ENCODE measurements around the gene SENP7.
"Not testable (repeated sequence)": the region's sequence is repeated elsewhere in the genome, so short reads cannot be mapped to it uniquely, and the experiment has no call there.

Gene SENP7

GRCh38 chr3:101497803-101498202 is 15.2 kb downstream of the SENP7 start:
- Histone ChIP-seq H3K27me3 (ENCODE audit: control insufficient read depth in 5 of 5, insufficient read depth in 4 of 5, low read length in 5 of 5) (no peaks in the 10 kb centered on the region), H3K27ac (ENCODE audit: low read depth, low read length) (no peak overlapping the region), H3K36me3 (ENCODE audit: control insufficient read depth in 5 of 5, insufficient read depth in 5 of 5, low read length in 5 of 5) (peaks cover 0 to 10% (median 5%) of the 10 kb centered on the region in 5 donors), H3K4me1 (ENCODE audit: control insufficient read depth in 5 of 5, insufficient read depth in 5 of 5, low read length in 5 of 5) (no peaks in the 10 kb centered on the region), H3K9ac (ENCODE audit: low read length in 5 of 5) (no peak overlapping the region), H3K9me3 (ENCODE audit: control insufficient read depth in 5 of 5, low read length in 5 of 5) (no peaks in the 10 kb centered on the region), H3K4me3 (ENCODE audit: low read depth in 1 of 5, low read length in 5 of 5) (no peak overlapping the region)

GRCh38 chr3:101495552-101495951 is 17.5 kb downstream of the SENP7 start:
- Histone ChIP-seq H3K4me3 (ENCODE audit: low read depth in 1 of 5, low read length in 5 of 5) (no peak overlapping the region), H3K36me3 (ENCODE audit: control insufficient read depth in 5 of 5, insufficient read depth in 5 of 5, low read length in 5 of 5) (peaks cover 0 to 22% (median 10%) of the 10 kb centered on the region in 5 donors), H3K27me3 (ENCODE audit: control insufficient read depth in 5 of 5, insufficient read depth in 4 of 5, low read length in 5 of 5) (no peaks in the 10 kb centered on the region), H3K4me1 (ENCODE audit: control insufficient read depth in 5 of 5, insufficient read depth in 5 of 5, low read length in 5 of 5) (no peaks in the 10 kb centered on the region), H3K9me3 (ENCODE audit: control insufficient read depth in 5 of 5, low read length in 5 of 5) (no peaks in the 10 kb centered on the region), H3K27ac (ENCODE audit: low read depth, low read length) (no peak overlapping the region), H3K9ac (ENCODE audit: low read length in 5 of 5) (no peak overlapping the region)

- Histone ChIP-seq H3K4me1 (ENCODE audit: control insufficient read depth in 5 of 5, insufficient read depth in 5 of 5, low read length in 5 of 5) (no peaks in the 10 kb centered on the region), H3K4me3 (ENCODE audit: low read depth in 1 of 5, low read length in 5 of 5) (no peak overlapping the region), H3K9ac (ENCODE audit: low read length in 5 of 5) (no peak overlapping the region), H3K27me3 (ENCODE audit: control insufficient read depth in 5 of 5, insufficient read depth in 4 of 5, low read length in 5 of 5) (no peaks in the 10 kb centered on the region), H3K9me3 (ENCODE audit: control insufficient read depth in 5 of 5, low read length in 5 of 5) (no peaks in the 10 kb centered on the region), H3K27ac (ENCODE audit: low read depth, low read length) (no peak overlapping the region), H3K36me3 (ENCODE audit: control insufficient read depth in 5 of 5, insufficient read depth in 5 of 5, low read length in 5 of 5) (peaks cover 2 to 7% (median 3%) of the 10 kb centered on the region in 5 donors)
These were observed 28.0 kb downstream of the SENP7 start for GRCh38 chr3:101484805-101485620.

- Histone ChIP-seq H3K27ac (ENCODE audit: low read depth, low read length) (no peak overlapping the region), H3K27me3 (ENCODE audit: control insufficient read depth in 5 of 5, insufficient read depth in 4 of 5, low read length in 5 of 5) (no peaks in the 10 kb centered on the region), H3K9me3 (ENCODE audit: control insufficient read depth in 5 of 5, low read length in 5 of 5) (no peaks in the 10 kb centered on the region), H3K4me3 (ENCODE audit: low read depth in 1 of 5, low read length in 5 of 5) (no peak overlapping the region), H3K4me1 (ENCODE audit: control insufficient read depth in 5 of 5, insufficient read depth in 5 of 5, low read length in 5 of 5) (no peaks in the 10 kb centered on the region), H3K9ac (ENCODE audit: low read length in 5 of 5) (no peak overlapping the region), H3K36me3 (ENCODE audit: control insufficient read depth in 5 of 5, insufficient read depth in 5 of 5, low read length in 5 of 5) (peaks cover 0 to 3% (median 0%) of the 10 kb centered on the region in 5 donors)
These were observed 34.0 kb downstream of the SENP7 start for GRCh38 chr3:101478980-101479379.

GRCh38 chr3:101474841-101475552 is 38.0 kb downstream of the SENP7 start:
- not testable (repeated sequence) for H3K4me3 ChIP-seq (ENCODE audit: low read depth in 1 of 5, low read length in 5 of 5); H3K9me3 ChIP-seq (ENCODE audit: control insufficient read depth in 5 of 5, low read length in 5 of 5); H3K27me3 ChIP-seq (ENCODE audit: control insufficient read depth in 5 of 5, insufficient read depth in 4 of 5, low read length in 5 of 5); H3K4me1 ChIP-seq (ENCODE audit: control insufficient read depth in 5 of 5, insufficient read depth in 5 of 5, low read length in 5 of 5); H3K36me3 ChIP-seq (ENCODE audit: control insufficient read depth in 5 of 5, insufficient read depth in 5 of 5, low read length in 5 of 5); H3K9ac ChIP-seq (ENCODE audit: low read length in 5 of 5); H3K27ac ChIP-seq (ENCODE audit: low read depth, low read length)

- not testable (repeated sequence) for H3K4me1 ChIP-seq (ENCODE audit: control insufficient read depth in 5 of 5, insufficient read depth in 5 of 5, low read length in 5 of 5); H3K27ac ChIP-seq (ENCODE audit: low read depth, low read length); H3K4me3 ChIP-seq (ENCODE audit: low read depth in 1 of 5, low read length in 5 of 5); H3K9ac ChIP-seq (ENCODE audit: low read length in 5 of 5); H3K36me3 ChIP-seq (ENCODE audit: control insufficient read depth in 5 of 5, insufficient read depth in 5 of 5, low read length in 5 of 5); H3K9me3 ChIP-seq (ENCODE audit: control insufficient read depth in 5 of 5, low read length in 5 of 5); H3K27me3 ChIP-seq (ENCODE audit: control insufficient read depth in 5 of 5, insufficient read depth in 4 of 5, low read length in 5 of 5)
These were observed 44.3 kb downstream of the SENP7 start for GRCh38 chr3:101468676-101469075.

GRCh38 chr3:101467310-101467663 is 45.7 kb downstream of the SENP7 start:
- not testable (repeated sequence) for H3K36me3 ChIP-seq (ENCODE audit: control insufficient read depth in 5 of 5, insufficient read depth in 5 of 5, low read length in 5 of 5); H3K9me3 ChIP-seq (ENCODE audit: control insufficient read depth in 5 of 5, low read length in 5 of 5); H3K4me1 ChIP-seq (ENCODE audit: control insufficient read depth in 5 of 5, insufficient read depth in 5 of 5, low read length in 5 of 5); H3K4me3 ChIP-seq (ENCODE audit: low read depth in 1 of 5, low read length in 5 of 5); H3K27me3 ChIP-seq (ENCODE audit: control insufficient read depth in 5 of 5, insufficient read depth in 4 of 5, low read length in 5 of 5); H3K9ac ChIP-seq (ENCODE audit: low read length in 5 of 5); H3K27ac ChIP-seq (ENCODE audit: low read depth, low read length)

GRCh38 chr3:101466465-101467309 is 46.3 kb downstream of the SENP7 start:
- Histone ChIP-seq H3K27me3 (ENCODE audit: control insufficient read depth in 5 of 5, insufficient read depth in 4 of 5, low read length in 5 of 5) (no peaks in the 10 kb centered on the region), H3K4me3 (ENCODE audit: low read depth in 1 of 5, low read length in 5 of 5) (no peak overlapping the region), H3K9ac (ENCODE audit: low read length in 5 of 5) (no peak overlapping the region), H3K36me3 (ENCODE audit: control insufficient read depth in 5 of 5, insufficient read depth in 5 of 5, low read length in 5 of 5) (no peaks in the 10 kb centered on the region), H3K4me1 (ENCODE audit: control insufficient read depth in 5 of 5, insufficient read depth in 5 of 5, low read length in 5 of 5) (no peaks in the 10 kb centered on the region), H3K9me3 (ENCODE audit: control insufficient read depth in 5 of 5, low read length in 5 of 5) (peaks cover 0 to 2% (median 0%) of the 10 kb centered on the region in 5 donors), H3K27ac (ENCODE audit: low read depth, low read length) (no peak overlapping the region)

- H3K27me3 ChIP-seq (ENCODE audit: control insufficient read depth in 5 of 5, insufficient read depth in 4 of 5, low read length in 5 of 5), result no peaks in the 10 kb centered on the region
- no peak overlapping the region for H3K9ac ChIP-seq (ENCODE audit: low read length in 5 of 5)
- no peaks in the 10 kb centered on the region for H3K4me1 ChIP-seq (ENCODE audit: control insufficient read depth in 5 of 5, insufficient read depth in 5 of 5, low read length in 5 of 5)
These were observed 48.8 kb downstream of the SENP7 start for GRCh38 chr3:101464235-101464634.

GRCh38 chr3:101461451-101461850 is 51.6 kb downstream of the SENP7 start:
- no peaks in the 10 kb centered on the region for H3K27me3 ChIP-seq (ENCODE audit: control insufficient read depth in 5 of 5, insufficient read depth in 4 of 5, low read length in 5 of 5)
- no peaks in the 10 kb centered on the region for H3K4me1 ChIP-seq (ENCODE audit: control insufficient read depth in 5 of 5, insufficient read depth in 5 of 5, low read length in 5 of 5)
- no peak overlapping the region for H3K27ac ChIP-seq (ENCODE audit: low read depth, low read length)
- H3K9me3 ChIP-seq (ENCODE audit: control insufficient read depth in 5 of 5, low read length in 5 of 5), result peaks cover 0 to 2% (median 0%) of the 10 kb centered on the region in 5 donors
- no peak overlapping the region for H3K9ac ChIP-seq (ENCODE audit: low read length in 5 of 5)
- H3K4me3 ChIP-seq (ENCODE audit: low read depth in 1 of 5, low read length in 5 of 5), result no peak overlapping the region
- H3K36me3 ChIP-seq (ENCODE audit: control insufficient read depth in 5 of 5, insufficient read depth in 5 of 5, low read length in 5 of 5), result peaks cover 3 to 12% (median 9%) of the 10 kb centered on the region in 5 donors

More at GRCh38 chr3:101464235-101464634, 48.8 kb downstream of the SENP7 start:
- H3K27ac ChIP-seq (ENCODE audit: low read depth, low read length), result no peak overlapping the region
- no peaks in the 10 kb centered on the region for H3K36me3 ChIP-seq (ENCODE audit: control insufficient read depth in 5 of 5, insufficient read depth in 5 of 5, low read length in 5 of 5)
- no peak overlapping the region for H3K4me3 ChIP-seq (ENCODE audit: low read depth in 1 of 5, low read length in 5 of 5)
- peaks cover 0 to 2% (median 0%) of the 10 kb centered on the region in 5 donors for H3K9me3 ChIP-seq (ENCODE audit: control insufficient read depth in 5 of 5, low read length in 5 of 5)

Measured in subcutaneous abdominal adipose tissue (tissue), 5 donors.